Osteocyte (in vitro differentiated cells): ENCODE results near the gene TRPM3. TPM values are rescaled to one million over a fixed set of nuclear protein-coding genes. Genes with fewer than 3 reads are reported as not detected.

Source experiments
- DNase-seq: peaks from one replicate; pipeline ENCODE4 v3.0.0; 2021; ENCODE audit warnings: mixed read lengths; ENCODE audit not compliant: unreplicated experiment; ENCODE audit errors: extremely low spot score
- H3K27ac Mint-ChIP-seq: one replicate; pipeline ENCODE4 v1.8.0; 2021; ENCODE audit warnings: mild to moderate bottlenecking, mixed read lengths; ENCODE audit not compliant: unreplicated experiment
- H3K27me3 Mint-ChIP-seq: one replicate; pipeline ENCODE4 v1.8.0; 2021; ENCODE audit warnings: mixed read lengths; ENCODE audit not compliant: unreplicated experiment
- H3K36me3 Mint-ChIP-seq: one replicate; pipeline ENCODE4 v1.8.0; 2021; ENCODE audit warnings: mixed read lengths; ENCODE audit not compliant: unreplicated experiment
- H3K4me1 Mint-ChIP-seq: one replicate; pipeline ENCODE4 v1.8.0; 2021; ENCODE audit warnings: mixed read lengths; ENCODE audit not compliant: unreplicated experiment
- H3K4me3 Mint-ChIP-seq: one replicate; pipeline ENCODE4 v1.8.0; 2021; ENCODE audit warnings: mild to moderate bottlenecking, moderate library complexity, mixed read lengths; ENCODE audit not compliant: unreplicated experiment
- H3K9me3 Mint-ChIP-seq: one replicate; pipeline ENCODE4 v1.8.0; 2021; ENCODE audit warnings: mixed read lengths; ENCODE audit not compliant: unreplicated experiment
- CTCF ChIP-seq: fragments of 200-600 bp; sonication (generic); IDR thresholded peaks from 2 replicates; pipeline ENCODE4 v1.5.0; 2021; ENCODE audit warnings: antibody characterized with exemption, mild to moderate bottlenecking, moderate library complexity
- total RNA-seq: library from RNA; stranded (reverse); gene quantifications from 2 replicates; pipeline ENCODE4 v1.2.1, GENCODE V29; 2021

The TRPM3 gene
- total RNA-seq, 1 donor from 2014 or later: 0.05 TPM

DNA sequence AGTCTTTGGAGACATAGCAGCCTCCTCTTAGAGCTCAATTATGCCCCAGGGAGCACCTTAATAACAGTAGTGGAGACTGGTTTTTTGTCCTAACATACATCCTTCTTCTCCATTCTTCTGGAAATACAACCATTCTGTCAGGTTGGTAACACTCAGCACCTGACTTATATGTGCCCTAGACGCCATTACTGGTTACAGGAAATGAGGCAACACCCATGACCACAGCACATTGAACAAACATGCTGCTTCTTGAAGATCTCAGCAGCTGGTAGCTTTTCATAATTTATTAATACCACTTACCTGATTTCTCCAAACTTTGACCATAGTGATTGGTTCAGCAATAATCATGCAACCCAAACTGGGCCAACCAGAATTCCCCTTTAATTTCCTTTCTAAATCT is 25.1 kb upstream of the TRPM3 start:
- no peaks in the 10 kb centered on the region for H3K4me1 Mint-ChIP-seq
- H3K27me3 Mint-ChIP-seq: no peaks in the 10 kb centered on the region
- DNase-seq: no peak
- peaks cover 12% of the 10 kb centered on the region for H3K9me3 Mint-ChIP-seq
- no peak for TF ChIP-seq CTCF
- H3K27ac Mint-ChIP-seq: no peak overlapping the region
- H3K36me3 Mint-ChIP-seq: no peaks in the 10 kb centered on the region
- H3K4me3 Mint-ChIP-seq: no peak overlapping the region

DNA sequence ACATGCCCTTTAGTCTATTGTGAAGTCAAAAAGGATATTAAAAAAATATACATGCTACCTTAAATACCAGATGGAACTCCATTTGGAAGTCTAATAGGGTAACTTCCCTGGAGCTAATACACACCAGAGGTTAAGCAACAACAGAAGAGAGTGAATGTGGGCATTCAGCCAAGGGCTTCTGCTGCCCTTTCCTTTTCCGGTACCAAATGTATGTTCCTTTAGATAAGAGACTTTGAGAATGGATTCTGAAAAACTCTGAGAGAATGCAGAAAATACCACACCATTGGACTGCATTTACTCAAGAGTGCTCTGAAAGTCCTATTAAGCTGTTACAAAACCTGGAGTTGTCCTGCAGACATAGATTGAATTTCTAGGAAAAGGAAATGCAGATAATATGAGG is 23.8 kb upstream of the TRPM3 start:
- Mint-ChIP-seq H3K27ac (no peak overlapping the region), H3K27me3 (no peaks in the 10 kb centered on the region), H3K4me1 (no peaks in the 10 kb centered on the region), H3K4me3 (no peak overlapping the region), H3K36me3 (no peaks in the 10 kb centered on the region), H3K9me3 (peaks cover 12% of the 10 kb centered on the region)
- no peak for TF ChIP-seq CTCF
- DNase-seq: no peak

DNA sequence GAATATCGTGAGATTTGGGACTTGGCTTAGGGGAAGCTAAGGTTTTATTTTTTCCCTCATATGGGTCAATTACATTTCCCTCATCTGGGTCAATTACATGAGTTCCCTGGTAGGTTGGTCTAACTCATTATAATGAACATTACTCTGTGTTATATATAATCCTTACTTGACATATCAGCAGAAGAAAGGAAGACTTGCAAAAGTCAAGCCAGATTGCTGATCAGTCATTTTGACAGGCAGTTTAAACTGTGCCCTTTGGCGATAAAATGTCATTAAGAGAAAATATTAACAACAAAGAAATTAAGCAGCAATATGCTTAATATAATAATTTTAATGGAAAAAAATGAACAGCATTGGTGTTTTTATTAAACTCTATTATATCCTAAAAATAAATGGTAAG is 23.1 kb upstream of the TRPM3 start:
- Mint-ChIP-seq H3K4me1 (no peaks in the 10 kb centered on the region), H3K9me3 (peaks cover 12% of the 10 kb centered on the region), H3K27ac (no peak overlapping the region), H3K36me3 (no peaks in the 10 kb centered on the region), H3K27me3 (no peaks in the 10 kb centered on the region), H3K4me3 (no peak overlapping the region)
- TF ChIP-seq CTCF: no peak
- no peak for DNase-seq

GRCh38 chr9:71136696-71137095 is 15.3 kb upstream of the TRPM3 start:
- Mint-ChIP-seq H3K27ac (no peak overlapping the region), H3K4me3 (no peak overlapping the region), H3K27me3 (peaks cover 3% of the 10 kb centered on the region), H3K9me3 (no peaks in the 10 kb centered on the region), H3K36me3 (no peaks in the 10 kb centered on the region), H3K4me1 (no peaks in the 10 kb centered on the region)
- no peak for TF ChIP-seq CTCF
- no peak for DNase-seq

DNA sequence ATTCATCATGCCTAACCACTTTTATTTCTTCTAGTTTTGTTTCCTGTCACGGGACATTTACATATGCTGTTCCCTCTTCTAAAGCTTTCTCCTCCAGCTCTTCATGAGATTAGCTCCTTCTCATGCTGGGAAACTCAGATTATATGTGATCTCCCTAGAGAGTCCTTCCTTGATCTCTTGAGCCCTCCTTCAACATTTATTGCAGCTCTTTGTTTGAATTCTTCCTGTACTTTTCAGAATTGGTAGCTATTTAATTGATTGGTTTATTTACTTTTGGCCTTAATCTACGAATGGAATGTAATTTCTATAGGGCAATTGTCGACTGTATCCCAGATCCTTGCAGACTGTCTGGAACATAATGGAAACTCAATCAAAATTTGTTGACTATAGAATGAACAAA is 9.7 kb upstream of the TRPM3 start:
- H3K9me3 Mint-ChIP-seq: no peaks in the 10 kb centered on the region
- H3K4me1 Mint-ChIP-seq: no peaks in the 10 kb centered on the region
- DNase-seq: no peak

More for the DNA sequence above, 9.7 kb upstream of the TRPM3 start:
- H3K27me3 Mint-ChIP-seq: peaks cover 6% of the 10 kb centered on the region
- no peak for TF ChIP-seq CTCF
- H3K27ac Mint-ChIP-seq: no peak overlapping the region
- H3K4me3 Mint-ChIP-seq: no peak overlapping the region
- H3K36me3 Mint-ChIP-seq: no peaks in the 10 kb centered on the region
